Activated T-helper 17 cell treated with anti-CD3 and anti-CD28 coated beads, Interleukin-2, amount 50 U/mL, for 72 hours (primary cell): ENCODE measurements around the gene PPP1R3D. TPM values are rescaled to one million over a fixed set of nuclear protein-coding genes. Genes with fewer than 3 reads are reported as not detected.
"Not testable (repeated sequence)": the region's sequence is repeated elsewhere in the genome, so short reads cannot be mapped to it uniquely, and the experiment has no call there.

ENCODE experiments used
- ATAC-seq: fragments of 150-1000 bp; cut with Tn5 transposase; replicated peaks from 2 replicates; pipeline ENCODE4 v1.10.0; 2021; ENCODE audit warnings: mild to moderate bottlenecking, moderate library complexity
- H3K27ac Mint-ChIP-seq: one replicate; pipeline ENCODE4 v1.8.0; 2022; ENCODE audit warnings: mixed read lengths
- H3K27me3 Mint-ChIP-seq: one replicate; pipeline ENCODE4 v1.8.0; 2022; ENCODE audit warnings: mixed read lengths
- H3K36me3 Mint-ChIP-seq: one replicate; pipeline ENCODE4 v1.8.0; 2022; ENCODE audit warnings: low read depth, mild to moderate bottlenecking, mixed read lengths
- H3K4me1 Mint-ChIP-seq: one replicate; pipeline ENCODE4 v1.8.0; 2022; ENCODE audit warnings: mixed read lengths
- H3K4me3 Mint-ChIP-seq: one replicate; pipeline ENCODE4 v1.8.0; 2022; ENCODE audit warnings: mild to moderate bottlenecking, mixed read lengths
- H3K9me3 Mint-ChIP-seq: one replicate; pipeline ENCODE4 v1.8.0; 2022; ENCODE audit warnings: mixed read lengths
- total RNA-seq, 2 donors: library from RNA; stranded (reverse); gene quantifications; one replicate each; pipeline ENCODE4 v1.2.3, GENCODE V29; 2022

The PPP1R3D gene
- total RNA-seq, 2 donors from 2014 or later, result 5.3 to 5.9 TPM

DNA sequence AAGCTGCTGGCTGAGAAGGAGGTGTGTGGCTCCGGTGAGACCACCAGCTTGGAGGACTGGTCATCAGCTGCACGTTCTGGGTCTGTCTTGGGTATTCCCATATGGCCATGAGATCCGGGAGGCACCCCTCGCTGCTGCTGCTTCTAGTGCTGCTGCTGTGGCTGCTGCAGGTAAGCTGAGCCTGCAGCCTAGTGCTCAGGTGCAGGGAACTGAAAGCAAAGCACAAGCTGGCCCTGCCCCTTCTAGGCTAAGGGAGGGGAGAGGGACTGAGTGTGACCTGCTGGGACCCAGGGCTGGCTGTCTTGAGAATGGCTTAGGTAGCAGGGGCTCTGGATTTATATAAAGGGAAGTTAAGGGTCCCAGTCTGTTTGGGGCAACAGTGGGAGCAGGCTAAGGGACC, 18.5 kb upstream of the PPP1R3D start:
- no peak for ATAC-seq
- H3K27me3 Mint-ChIP-seq, result no peaks in the 10 kb centered on the region
- H3K27ac Mint-ChIP-seq, result no peak overlapping the region
- no peak overlapping the region for H3K4me3 Mint-ChIP-seq
- peaks cover 6% of the 10 kb centered on the region for H3K36me3 Mint-ChIP-seq
- H3K9me3 Mint-ChIP-seq, result no peaks in the 10 kb centered on the region
- no peaks in the 10 kb centered on the region for H3K4me1 Mint-ChIP-seq

DNA sequence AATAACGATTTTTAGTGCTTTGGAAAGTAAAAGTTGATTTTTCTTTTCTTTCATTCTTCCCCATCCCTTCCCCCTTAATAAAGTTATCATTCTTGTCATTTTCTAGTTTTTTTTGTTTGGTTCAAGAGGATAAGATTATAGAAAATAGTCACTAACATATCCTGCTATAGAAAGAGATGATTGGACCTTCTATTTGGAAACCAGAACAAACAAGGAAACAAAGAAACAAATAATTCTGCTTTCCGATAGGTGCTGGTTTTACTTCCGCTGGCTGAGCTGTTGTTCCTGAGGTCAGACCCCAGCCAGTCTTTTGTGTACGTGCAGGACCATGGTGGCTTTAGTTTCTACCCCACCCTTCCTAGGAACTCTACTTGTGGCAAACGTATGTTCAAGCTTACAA, 18.0 kb upstream of the PPP1R3D start, which contains the start of gene CDH26:
TSS of gene CDH26 (plus strand) at position 301 of the 400 bp plus-strand sequence. CDS start 304 bp downstream, outside the sequence.
- no peaks in the 10 kb centered on the region for H3K27me3 Mint-ChIP-seq
- no peaks in the 10 kb centered on the region for H3K4me1 Mint-ChIP-seq
- H3K4me3 Mint-ChIP-seq, result no peak within 1 kb of the TSS
- no peak within 1 kb of the TSS for H3K27ac Mint-ChIP-seq
- no peak for ATAC-seq
- no peaks in the 10 kb centered on the region for H3K9me3 Mint-ChIP-seq
- H3K36me3 Mint-ChIP-seq, result peaks cover 6% of the 10 kb centered on the region

DNA sequence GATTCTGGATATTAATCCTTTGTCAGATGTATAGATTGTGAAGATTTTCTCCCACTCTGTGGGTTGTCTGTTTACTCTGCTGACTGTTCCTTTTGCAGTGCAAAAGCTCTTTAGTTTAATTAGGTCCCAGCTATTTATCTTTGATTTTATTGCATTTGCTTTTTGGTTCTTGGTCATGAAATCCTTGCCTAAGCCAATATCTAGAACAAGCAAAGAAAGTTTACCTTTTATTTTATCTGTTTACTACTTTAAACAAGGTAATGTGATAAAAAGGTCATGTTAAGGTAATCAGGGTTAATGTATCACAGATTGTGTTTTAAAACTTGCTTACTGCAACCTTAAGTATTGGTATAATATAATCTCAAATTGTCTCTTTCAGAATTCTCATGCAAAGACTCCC, 17.5 kb upstream of the PPP1R3D start:
- not testable (repeated sequence) for H3K27ac Mint-ChIP-seq

DNA sequence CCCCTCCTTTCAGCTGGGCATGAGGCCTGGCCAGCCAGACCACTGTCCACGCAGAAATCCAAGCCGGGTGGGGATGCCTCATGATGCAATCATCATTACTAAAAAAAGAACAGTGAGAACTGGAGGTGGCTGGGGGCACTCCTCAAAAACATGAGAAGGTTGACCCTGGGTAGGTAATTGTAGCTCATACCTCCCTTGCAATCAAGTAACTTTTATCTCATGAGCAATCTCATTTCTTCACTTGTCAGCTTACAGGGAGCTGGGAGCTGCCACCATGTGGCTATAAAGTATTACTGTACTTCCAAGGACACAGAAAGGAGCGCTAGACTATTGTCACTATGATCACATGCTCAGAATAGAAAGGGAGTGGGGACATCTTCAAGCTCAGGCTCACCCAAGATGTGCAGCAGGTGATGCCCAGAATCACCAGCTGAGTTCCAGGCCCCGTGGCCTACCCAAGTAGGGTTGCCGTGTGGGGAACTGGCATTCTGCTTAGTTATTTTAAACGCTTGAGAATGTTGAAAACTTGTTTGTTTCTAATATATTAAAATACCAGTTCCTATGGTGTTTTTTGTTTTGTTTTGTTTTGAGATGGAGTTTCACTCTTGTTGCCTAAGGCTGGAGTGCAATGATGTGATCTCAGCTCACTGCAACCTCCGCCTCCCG, 15.2 kb upstream of the PPP1R3D start:
- no peak overlapping the region for H3K27ac Mint-ChIP-seq
- H3K27me3 Mint-ChIP-seq, result no peaks in the 10 kb centered on the region
- peaks cover 5% of the 10 kb centered on the region for H3K36me3 Mint-ChIP-seq
- ATAC-seq, result no peak
- no peaks in the 10 kb centered on the region for H3K4me1 Mint-ChIP-seq
- H3K4me3 Mint-ChIP-seq, result no peak overlapping the region
- no peaks in the 10 kb centered on the region for H3K9me3 Mint-ChIP-seq

More for the DNA sequence above, 17.5 kb upstream of the PPP1R3D start:
- not testable (repeated sequence) for ATAC-seq, H3K4me3 Mint-ChIP-seq, H3K36me3 Mint-ChIP-seq, H3K9me3 Mint-ChIP-seq, H3K27me3 Mint-ChIP-seq, H3K4me1 Mint-ChIP-seq

DNA sequence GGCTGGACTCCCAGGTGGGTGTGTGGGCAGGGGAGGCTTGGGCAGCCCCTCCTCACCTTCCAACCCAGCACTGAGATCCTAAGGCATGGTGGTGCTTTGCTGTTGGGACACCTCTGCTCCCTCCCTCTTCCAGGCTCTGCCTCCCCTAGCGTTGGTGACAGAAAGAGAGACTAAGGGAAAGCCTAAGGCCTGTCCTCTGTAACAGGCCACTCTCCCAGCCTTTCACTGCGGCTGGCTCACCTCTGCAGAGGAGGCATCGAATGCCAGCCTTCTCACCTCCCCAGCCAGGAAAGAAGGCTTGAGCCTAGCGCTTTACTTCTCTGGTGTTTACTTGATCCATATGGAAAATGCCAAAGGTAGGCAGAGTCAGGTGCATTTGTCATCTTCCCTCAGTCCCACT, 14.6 kb upstream of the PPP1R3D start:
- H3K36me3 Mint-ChIP-seq, result peaks cover 6% of the 10 kb centered on the region
- H3K4me3 Mint-ChIP-seq, result no peak overlapping the region
- no peaks in the 10 kb centered on the region for H3K9me3 Mint-ChIP-seq
- H3K27me3 Mint-ChIP-seq, result no peaks in the 10 kb centered on the region
- ATAC-seq, result no peak
- H3K27ac Mint-ChIP-seq, result no peak overlapping the region
- no peaks in the 10 kb centered on the region for H3K4me1 Mint-ChIP-seq

DNA sequence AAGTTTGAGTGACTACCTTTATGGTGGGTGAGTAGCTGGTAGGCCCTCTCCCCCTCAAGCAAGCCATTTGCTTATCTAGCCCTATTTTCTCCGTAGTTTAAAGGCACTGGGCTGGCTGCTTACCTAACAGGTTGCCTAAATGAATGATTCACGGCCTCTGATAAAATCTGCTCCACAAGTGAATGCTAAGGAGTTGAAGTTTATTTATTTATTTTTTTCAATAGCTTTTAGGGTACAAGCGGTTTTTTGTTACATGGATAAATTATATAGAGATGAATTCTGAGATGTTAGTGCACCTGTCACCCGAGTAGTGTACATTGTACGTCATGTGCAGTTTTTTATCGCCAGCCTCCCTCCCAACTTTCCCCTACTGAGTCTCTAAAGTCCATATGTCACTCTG, 9.8 kb upstream of the PPP1R3D start:
- Mint-ChIP-seq H3K9me3 (no peaks in the 10 kb centered on the region), H3K4me3 (no peak overlapping the region), H3K27me3 (no peaks in the 10 kb centered on the region), H3K27ac (peak overlapping the region; percentile 71), H3K36me3 (peaks cover 26% of the 10 kb centered on the region), H3K4me1 (peaks cover 9% of the 10 kb centered on the region)
- ATAC-seq, result no peak

DNA sequence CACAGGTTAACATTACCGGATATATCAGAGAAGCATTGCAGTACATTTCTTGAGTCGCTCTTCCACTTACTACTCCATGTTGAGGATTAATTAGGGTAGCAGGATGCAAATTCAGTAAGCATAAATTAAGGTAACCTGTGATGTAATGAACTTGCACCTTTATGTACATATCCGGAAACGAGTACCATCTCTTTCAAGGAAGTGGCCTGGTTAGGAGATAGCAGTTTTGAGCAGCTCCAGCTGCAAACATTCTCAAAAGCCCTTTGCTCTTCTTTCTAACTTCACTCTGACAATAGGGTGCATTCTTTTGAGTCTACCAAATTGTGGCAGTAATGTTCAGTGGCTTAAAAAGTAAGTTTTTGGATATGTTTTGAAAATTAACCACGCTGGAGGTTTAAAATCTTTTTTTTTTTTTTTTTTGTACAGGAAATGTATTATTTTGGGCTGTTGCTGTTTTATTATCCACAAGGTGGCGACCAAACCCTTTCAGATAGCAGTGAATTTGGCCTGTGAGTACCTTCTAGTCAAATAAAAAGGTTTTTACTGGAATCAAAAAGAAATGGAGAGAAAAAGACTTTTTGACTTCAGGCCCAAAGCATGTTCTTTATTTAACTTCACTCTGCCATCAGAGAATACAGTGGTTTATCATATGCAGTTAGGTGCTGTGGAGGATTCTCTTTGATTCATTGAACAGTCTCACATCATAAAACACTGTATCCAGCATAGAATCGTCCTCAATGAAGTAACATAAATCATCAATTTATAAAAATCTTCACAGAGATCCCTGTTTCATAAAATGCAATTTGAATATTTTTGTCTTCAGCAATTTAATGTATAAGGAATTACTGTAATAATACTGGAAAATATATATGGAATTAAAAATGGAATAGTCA, 9.0 kb upstream of the PPP1R3D start:
- H3K9me3 Mint-ChIP-seq, result no peaks in the 10 kb centered on the region
- ATAC-seq, result peak; percentile 60
- no peaks in the 10 kb centered on the region for H3K27me3 Mint-ChIP-seq
- peaks cover 35% of the 10 kb centered on the region for H3K36me3 Mint-ChIP-seq
- peak overlapping the region; percentile 76 for H3K4me3 Mint-ChIP-seq
- peak overlapping the region; percentile 97 for H3K27ac Mint-ChIP-seq
- H3K4me1 Mint-ChIP-seq, result peaks cover 9% of the 10 kb centered on the region

DNA sequence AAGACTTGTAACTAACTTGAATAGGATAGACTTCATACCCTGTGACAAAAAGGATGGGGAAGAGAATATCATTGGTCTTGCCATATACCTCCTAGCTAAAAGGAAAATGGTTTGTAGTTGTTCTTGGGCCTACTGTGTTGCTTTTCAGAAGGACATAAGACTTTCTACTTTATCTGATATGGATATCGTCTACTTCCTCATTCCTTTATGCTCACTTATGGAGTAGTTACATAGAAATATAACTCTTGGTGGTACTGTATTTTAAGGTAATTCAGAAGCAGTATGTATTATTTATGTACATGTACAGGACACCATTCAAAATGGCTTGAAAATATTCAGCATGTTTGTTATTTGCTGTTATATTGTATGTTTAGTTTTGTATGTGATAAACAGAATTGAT, 8.1 kb upstream of the PPP1R3D start:
- Mint-ChIP-seq H3K9me3 (no peaks in the 10 kb centered on the region), H3K36me3 (peaks cover 40% of the 10 kb centered on the region), H3K27me3 (no peaks in the 10 kb centered on the region), H3K4me1 (peaks cover 9% of the 10 kb centered on the region), H3K27ac (peak overlapping the region; percentile 97), H3K4me3 (peak overlapping the region; percentile 76)
- ATAC-seq, result no peak

DNA sequence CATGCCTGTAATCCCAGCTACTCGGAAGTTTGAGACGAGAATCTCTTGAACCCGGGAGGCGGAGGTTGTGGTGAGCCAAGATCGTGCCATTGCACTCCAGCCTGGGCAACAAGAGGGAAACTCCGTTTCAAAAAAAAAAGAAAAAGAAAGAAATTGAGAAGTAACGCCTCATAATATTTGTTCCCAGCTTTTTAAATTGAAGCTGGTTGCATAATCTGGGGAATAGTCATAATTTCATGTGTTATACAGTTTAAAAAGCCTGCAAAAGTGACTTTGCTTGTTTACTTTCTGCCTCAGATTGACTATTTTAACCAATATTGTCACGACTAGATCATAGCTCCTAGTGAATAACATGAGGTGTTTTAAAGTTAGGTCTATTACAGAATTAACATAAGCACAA, 7.3 kb upstream of the PPP1R3D start:
- Mint-ChIP-seq H3K27ac (no peak overlapping the region), H3K4me1 (peaks cover 9% of the 10 kb centered on the region), H3K36me3 (peaks cover 48% of the 10 kb centered on the region), H3K9me3 (no peaks in the 10 kb centered on the region), H3K27me3 (no peaks in the 10 kb centered on the region), H3K4me3 (no peak overlapping the region)
- no peak for ATAC-seq

DNA sequence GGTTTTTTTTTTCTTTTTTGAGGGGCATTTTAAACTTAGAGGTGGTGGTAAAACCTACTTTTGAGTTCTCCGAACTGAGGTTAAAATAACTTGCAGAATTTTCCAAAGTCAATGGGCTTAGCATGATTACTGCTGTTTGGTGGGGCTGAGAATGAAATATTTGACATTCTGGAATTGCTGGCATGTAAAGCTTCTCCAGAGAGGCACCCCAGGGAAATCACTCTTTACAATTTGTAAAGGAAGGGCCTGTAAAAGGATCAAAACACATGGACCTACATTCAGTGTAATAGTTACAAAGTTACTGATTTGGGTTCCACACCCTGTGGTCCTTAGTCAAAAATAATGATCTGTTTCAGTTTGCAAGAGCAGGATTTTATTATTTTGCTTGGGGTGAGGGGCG, 5.6 kb upstream of the PPP1R3D start:
- peaks cover 57% of the 10 kb centered on the region for H3K36me3 Mint-ChIP-seq
- H3K4me3 Mint-ChIP-seq, result no peak overlapping the region
- H3K4me1 Mint-ChIP-seq, result peaks cover 18% of the 10 kb centered on the region
- no peaks in the 10 kb centered on the region for H3K9me3 Mint-ChIP-seq
- peak overlapping the region; percentile 33 for H3K27ac Mint-ChIP-seq
- no peaks in the 10 kb centered on the region for H3K27me3 Mint-ChIP-seq
- no peak for ATAC-seq

DNA sequence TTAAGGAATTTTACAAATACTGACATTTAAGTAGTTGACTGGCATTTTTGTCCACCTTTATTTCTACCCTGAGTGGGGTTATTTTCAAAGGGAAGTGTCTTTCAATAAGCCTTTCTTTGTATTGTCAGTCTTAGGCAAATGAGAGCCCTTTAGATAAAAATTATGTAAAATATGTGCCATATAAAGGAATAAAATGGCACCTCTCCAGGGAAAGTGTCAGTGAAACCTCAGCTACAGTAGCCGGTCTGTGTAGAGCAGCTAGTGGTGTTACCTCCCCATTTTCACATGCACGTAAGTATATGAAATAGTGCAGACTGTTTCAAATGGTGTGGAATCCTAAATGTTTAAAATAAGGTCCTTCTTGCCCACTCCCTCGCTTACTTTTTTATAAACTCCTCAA, 5.1 kb upstream of the PPP1R3D start:
- no peak overlapping the region for H3K27ac Mint-ChIP-seq
- H3K27me3 Mint-ChIP-seq, result no peaks in the 10 kb centered on the region
- H3K36me3 Mint-ChIP-seq, result peaks cover 55% of the 10 kb centered on the region
- H3K4me1 Mint-ChIP-seq, result peaks cover 18% of the 10 kb centered on the region
- H3K9me3 Mint-ChIP-seq, result no peaks in the 10 kb centered on the region
- no peak overlapping the region for H3K4me3 Mint-ChIP-seq
- no peak for ATAC-seq

DNA sequence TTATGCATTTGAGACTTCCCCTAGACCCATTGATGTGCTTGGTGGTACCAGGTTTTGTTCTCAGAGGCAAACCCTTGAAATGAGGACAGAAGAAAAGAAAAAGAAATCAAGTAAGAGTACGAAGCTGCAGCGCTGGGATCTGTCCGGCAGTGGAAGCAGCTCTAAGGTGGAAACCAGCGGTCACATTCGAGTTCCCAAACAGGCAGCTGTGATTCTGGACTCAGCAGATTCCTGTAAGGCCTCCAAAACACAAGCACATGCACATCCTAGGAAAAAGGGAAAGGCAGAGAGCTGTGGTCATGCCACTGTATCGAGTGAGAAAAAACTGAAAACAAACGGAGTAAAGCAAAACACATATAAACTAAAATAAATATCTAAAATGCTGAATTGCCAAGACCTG, 4.6 kb upstream of the PPP1R3D start:
- H3K27ac Mint-ChIP-seq, result no peak overlapping the region
- no peaks in the 10 kb centered on the region for H3K27me3 Mint-ChIP-seq
- peaks cover 18% of the 10 kb centered on the region for H3K4me1 Mint-ChIP-seq
- peaks cover 51% of the 10 kb centered on the region for H3K36me3 Mint-ChIP-seq
- H3K9me3 Mint-ChIP-seq, result no peaks in the 10 kb centered on the region
- no peak for ATAC-seq
- H3K4me3 Mint-ChIP-seq, result no peak overlapping the region

DNA sequence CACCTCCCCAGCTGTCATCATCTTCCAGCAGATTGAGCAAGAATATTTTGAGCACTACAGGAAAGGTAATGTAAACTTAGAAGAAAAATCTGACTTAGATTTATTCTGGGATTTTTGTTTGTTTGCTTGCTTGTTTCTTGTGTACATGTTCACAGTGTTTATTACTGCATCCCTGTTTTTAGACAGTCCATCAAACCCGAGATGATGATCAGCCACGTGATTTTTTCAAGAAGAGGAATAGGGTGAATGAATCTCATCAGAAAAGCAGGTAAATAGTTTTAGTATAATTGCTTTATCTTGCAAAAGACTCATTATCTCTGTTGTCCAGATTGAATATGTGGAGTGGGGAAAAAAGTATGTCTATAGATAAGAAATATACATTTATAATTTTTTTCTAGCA, 2.1 kb upstream of the PPP1R3D start:
- H3K36me3 Mint-ChIP-seq, result peaks cover 43% of the 10 kb centered on the region
- no peak for ATAC-seq
- no peaks in the 10 kb centered on the region for H3K9me3 Mint-ChIP-seq
- peaks cover 20% of the 10 kb centered on the region for H3K4me1 Mint-ChIP-seq
- H3K27me3 Mint-ChIP-seq, result no peaks in the 10 kb centered on the region
- H3K27ac Mint-ChIP-seq, result peak overlapping the region; percentile 97
- H3K4me3 Mint-ChIP-seq, result peak overlapping the region; percentile 98

DNA sequence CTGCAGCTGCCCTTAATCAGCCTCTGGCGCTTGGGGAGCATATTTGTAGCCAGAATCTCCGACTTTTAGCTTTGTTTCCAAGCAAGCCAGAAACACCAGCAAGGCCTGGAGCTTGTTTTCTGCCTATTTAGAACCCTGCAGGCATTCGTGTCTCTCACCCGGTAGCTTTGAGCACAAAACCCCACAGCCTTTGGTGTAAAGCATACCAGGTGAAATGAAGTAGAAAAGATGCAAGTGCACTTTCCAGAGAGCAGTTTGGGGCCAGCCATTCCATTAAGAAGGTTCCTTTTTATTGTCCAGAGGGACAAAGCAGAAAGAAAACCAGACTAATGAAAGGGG, 820 bp upstream of the PPP1R3D start:
- ATAC-seq, result no peak
- Mint-ChIP-seq H3K27ac (peak overlapping the region; percentile 97), H3K4me3 (peak overlapping the region; percentile 98), H3K36me3 (peaks cover 41% of the 10 kb centered on the region), H3K4me1 (peaks cover 20% of the 10 kb centered on the region), H3K9me3 (no peaks in the 10 kb centered on the region), H3K27me3 (no peaks in the 10 kb centered on the region)

DNA sequence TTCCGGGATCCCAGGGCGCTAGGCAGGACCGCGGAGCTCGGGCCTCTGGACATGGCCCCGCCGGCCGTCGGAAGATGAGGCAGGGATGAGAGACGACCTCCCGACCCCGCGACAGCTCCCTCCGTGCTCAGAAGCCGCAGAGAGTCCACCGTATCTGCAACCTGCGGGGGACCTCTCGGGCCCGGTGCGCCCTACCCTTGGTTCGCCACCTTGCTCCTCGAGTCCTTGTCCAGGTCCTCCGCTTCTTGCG, 301 bp downstream of the PPP1R3D start:
- H3K4me3 Mint-ChIP-seq, result peak overlapping the region; percentile 98
- no peaks in the 10 kb centered on the region for H3K9me3 Mint-ChIP-seq
- peaks cover 20% of the 10 kb centered on the region for H3K4me1 Mint-ChIP-seq
- H3K27ac Mint-ChIP-seq, result peak overlapping the region; percentile 97
- ATAC-seq, result peak; percentile 32
- no peaks in the 10 kb centered on the region for H3K27me3 Mint-ChIP-seq
- H3K36me3 Mint-ChIP-seq, result peaks cover 29% of the 10 kb centered on the region
